GM10266 (cell line): ENCODE data around the gene RPGRIP1L.

ENCODE experiments used
- DNase-seq: peaks from one replicate; pipeline ENCODE4 v3.0.0; 2012; ENCODE audit errors: extremely low spot score
- CTCF ChIP-seq: IDR thresholded peaks from 2 replicates; pipeline ENCODE4 v1.5.1; 2012; ENCODE audit warnings: mild to moderate bottlenecking, low read depth; ENCODE audit not compliant: control insufficient read depth, insufficient read depth; ENCODE audit errors: missing control alignments

Gene RPGRIP1L

GRCh38 chr16:53571763-53572162, 131.9 kb downstream of the RPGRIP1L start:
- no peak for TF ChIP-seq CTCF
- DNase-seq = no peak

- no peak for TF ChIP-seq CTCF
- DNase-seq = no peak
Measured at GRCh38 chr16:53566552-53567245, 137.0 kb downstream of the RPGRIP1L start.

GRCh38 chr16:53565296-53565863, 138.3 kb downstream of the RPGRIP1L start:
- no peak for TF ChIP-seq CTCF

GRCh38 chr16:53563426-53563825, 140.2 kb downstream of the RPGRIP1L start:
- DNase-seq = no peak
- TF ChIP-seq CTCF = no peak

More at GRCh38 chr16:53565296-53565863, 138.3 kb downstream of the RPGRIP1L start:
- DNase-seq = no peak

- DNase-seq = no peak
- TF ChIP-seq CTCF = no peak
Measured at GRCh38 chr16:53561101-53561888, 142.4 kb downstream of the RPGRIP1L start.

- TF ChIP-seq CTCF = no peak
- DNase-seq = no peak
Measured at GRCh38 chr16:53559270-53559951, 144.2 kb downstream of the RPGRIP1L start.
